Muscle layer of duodenum (tissue), 2 donors: ENCODE data around the gene VWA8.

Source experiments
- H3K27ac ChIP-seq: one replicate; pipeline ENCODE4 v1.7.0; 2013; ENCODE audit warnings: mild to moderate bottlenecking, low read length
- H3K27me3 ChIP-seq: one replicate; pipeline ENCODE4 v1.7.0; 2013; ENCODE audit warnings: low read depth, mild to moderate bottlenecking, control low read depth, low read length
- H3K36me3 ChIP-seq, 2 donors: one replicate each; pipeline ENCODE4 v1.7.0; 2013; ENCODE audit warnings: low read length in 2 of 2, control low read depth in 1 of 2, mild to moderate bottlenecking in 1 of 2; ENCODE audit not compliant: insufficient read depth in 2 of 2, control insufficient read depth in 1 of 2
- H3K4me1 ChIP-seq, 2 donors: one replicate each; pipeline ENCODE4 v1.7.0; 2013; ENCODE audit warnings: low read length in 2 of 2, mild to moderate bottlenecking in 2 of 2, control low read depth in 1 of 2, moderate library complexity in 1 of 2; ENCODE audit not compliant: insufficient read depth in 2 of 2, control insufficient read depth in 1 of 2
- H3K4me3 ChIP-seq, 2 donors: one replicate each; pipeline ENCODE4 v1.7.0; 2013; ENCODE audit warnings: low read length in 2 of 2, low read depth in 1 of 2, mild to moderate bottlenecking in 1 of 2
- H3K9me3 ChIP-seq, 2 donors: one replicate each; pipeline ENCODE4 v1.7.0; 2013; ENCODE audit warnings: low read length in 2 of 2, control low read depth in 1 of 2, mild to moderate bottlenecking in 1 of 2; ENCODE audit not compliant: control insufficient read depth in 1 of 2
- donor health status: healthy.

VWA8 gene

DNA sequence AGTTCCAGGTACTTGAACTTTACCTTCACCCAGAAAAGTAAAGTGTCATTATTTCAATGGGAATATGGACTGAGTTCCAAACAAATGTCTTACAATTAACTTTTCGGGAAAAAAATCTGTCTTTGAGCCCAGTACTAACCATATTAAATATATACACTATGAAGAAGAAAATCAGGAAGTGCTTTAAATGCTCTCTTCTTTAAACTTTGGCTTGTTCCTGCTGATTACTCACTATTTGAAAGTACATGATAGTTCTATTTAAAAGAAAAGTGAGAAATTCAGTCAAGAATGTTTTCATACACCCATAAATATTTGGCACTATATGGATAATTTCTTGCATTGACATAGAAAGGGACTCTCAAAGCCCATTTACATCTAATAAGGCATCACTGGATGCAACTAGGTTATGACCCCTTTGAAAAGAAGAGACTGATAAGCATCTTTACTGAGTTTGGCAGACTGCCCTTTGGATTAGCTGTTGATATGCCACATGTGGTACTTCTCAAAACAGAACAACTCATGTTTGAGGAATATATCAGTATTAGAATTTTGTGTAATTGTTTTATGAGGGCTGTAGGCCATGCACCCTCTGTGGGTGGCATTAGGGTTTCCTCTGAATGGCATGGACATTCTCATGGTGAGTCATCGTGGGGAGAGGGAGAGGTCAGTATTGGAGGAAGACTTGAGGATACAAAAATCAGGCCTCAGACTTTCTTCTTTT, 25.0 kb upstream of the VWA8 start:
- H3K36me3 ChIP-seq, result no peaks in the 10 kb centered on the region
- H3K9me3 ChIP-seq, result no peaks in the 10 kb centered on the region
- no peak overlapping the region for H3K4me3 ChIP-seq
- no peak overlapping the region for H3K27ac ChIP-seq
- H3K27me3 ChIP-seq, result no peaks in the 10 kb centered on the region
- no peaks in the 10 kb centered on the region for H3K4me1 ChIP-seq

- no peaks in the 10 kb centered on the region for H3K4me1 ChIP-seq
Observed at GRCh38 chr13:41981951-41982715, 21.2 kb upstream of the VWA8 start.

GRCh38 chr13:41978007-41978406, 17.1 kb upstream of the VWA8 start:
- H3K27me3 ChIP-seq, result no peaks in the 10 kb centered on the region
- no peaks in the 10 kb centered on the region for H3K36me3 ChIP-seq

More at GRCh38 chr13:41981951-41982715, 21.2 kb upstream of the VWA8 start:
- Histone ChIP-seq H3K9me3 (no peaks in the 10 kb centered on the region), H3K27ac (no peak overlapping the region), H3K27me3 (no peaks in the 10 kb centered on the region), H3K36me3 (no peaks in the 10 kb centered on the region), H3K4me3 (no peak overlapping the region)

GRCh38 chr13:41976476-41976875, 15.6 kb upstream of the VWA8 start:
- Histone ChIP-seq H3K27me3 (no peaks in the 10 kb centered on the region), H3K4me3 (no peak overlapping the region), H3K36me3 (no peaks in the 10 kb centered on the region), H3K27ac (no peak overlapping the region), H3K9me3 (no peaks in the 10 kb centered on the region), H3K4me1 (no peaks in the 10 kb centered on the region)

More at GRCh38 chr13:41978007-41978406, 17.1 kb upstream of the VWA8 start:
- no peak overlapping the region for H3K27ac ChIP-seq
- no peaks in the 10 kb centered on the region for H3K9me3 ChIP-seq
- H3K4me3 ChIP-seq, result no peak overlapping the region
- no peaks in the 10 kb centered on the region for H3K4me1 ChIP-seq

GRCh38 chr13:41974262-41974900, 13.5 kb upstream of the VWA8 start:
- no peaks in the 10 kb centered on the region for H3K27me3 ChIP-seq

GRCh38 chr13:41973247-41973741, 12.4 kb upstream of the VWA8 start:
- Histone ChIP-seq H3K27ac (no peak overlapping the region), H3K9me3 (no peaks in the 10 kb centered on the region), H3K4me1 (no peaks in the 10 kb centered on the region), H3K4me3 (no peak overlapping the region), H3K36me3 (no peaks in the 10 kb centered on the region), H3K27me3 (no peaks in the 10 kb centered on the region)

More at GRCh38 chr13:41974262-41974900, 13.5 kb upstream of the VWA8 start:
- Histone ChIP-seq H3K4me1 (no peaks in the 10 kb centered on the region), H3K36me3 (no peaks in the 10 kb centered on the region), H3K4me3 (no peak overlapping the region), H3K9me3 (no peaks in the 10 kb centered on the region), H3K27ac (no peak overlapping the region)

DNA sequence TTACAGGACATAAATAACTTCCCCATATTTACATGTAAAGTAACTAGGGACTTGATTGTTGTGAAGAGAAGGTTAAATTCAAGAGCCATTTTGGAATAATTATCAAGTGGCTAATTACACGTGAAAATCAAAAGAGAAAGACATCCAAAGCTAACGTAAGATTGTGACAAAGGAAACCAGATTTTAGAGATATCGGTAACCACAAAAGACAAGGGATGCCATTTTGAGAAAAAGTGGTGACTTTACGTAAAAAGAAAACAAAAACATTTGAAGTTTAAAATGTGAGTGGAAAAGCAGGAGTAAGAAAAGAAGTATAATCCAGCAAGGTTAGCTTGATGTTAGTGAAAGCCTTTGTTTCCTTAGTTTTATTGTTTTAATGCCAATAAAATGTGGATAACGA, 10.9 kb upstream of the VWA8 start:
- Histone ChIP-seq H3K27me3 (no peaks in the 10 kb centered on the region), H3K36me3 (no peaks in the 10 kb centered on the region), H3K4me3 (no peak overlapping the region), H3K27ac (no peak overlapping the region), H3K4me1 (no peaks in the 10 kb centered on the region), H3K9me3 (no peaks in the 10 kb centered on the region)

- H3K9me3 ChIP-seq, result no peaks in the 10 kb centered on the region
- H3K4me3 ChIP-seq, result no peak overlapping the region
- H3K4me1 ChIP-seq, result no peaks in the 10 kb centered on the region
- no peaks in the 10 kb centered on the region for H3K27me3 ChIP-seq
- no peak overlapping the region for H3K27ac ChIP-seq
- no peaks in the 10 kb centered on the region for H3K36me3 ChIP-seq
Observed at GRCh38 chr13:41970918-41971317, 10.0 kb upstream of the VWA8 start.

DNA sequence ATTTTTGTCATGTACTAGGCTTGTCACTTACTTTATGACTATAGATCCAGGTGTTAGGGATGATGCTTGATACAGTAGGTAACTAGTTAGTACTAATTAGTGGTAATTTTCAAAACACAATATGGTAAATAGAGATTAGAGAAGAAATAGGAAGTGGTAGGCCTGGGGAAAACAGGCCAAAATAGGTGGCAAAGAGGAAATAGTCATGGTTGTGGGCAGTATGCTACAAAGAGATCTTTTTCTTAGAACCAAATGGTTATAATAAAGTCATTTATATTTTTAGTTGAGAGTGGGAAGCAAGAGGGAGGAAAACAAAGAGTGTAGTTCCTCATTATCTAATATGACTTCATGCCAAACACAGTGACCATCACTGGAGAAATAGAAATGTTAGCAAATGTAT, 9.1 kb upstream of the VWA8 start:
- Histone ChIP-seq H3K36me3 (no peaks in the 10 kb centered on the region), H3K27ac (no peak overlapping the region), H3K9me3 (no peaks in the 10 kb centered on the region), H3K27me3 (no peaks in the 10 kb centered on the region), H3K4me3 (no peak overlapping the region), H3K4me1 (no peaks in the 10 kb centered on the region)

- H3K9me3 ChIP-seq, result no peaks in the 10 kb centered on the region
- no peaks in the 10 kb centered on the region for H3K36me3 ChIP-seq
- H3K27ac ChIP-seq, result no peak overlapping the region
- no peak overlapping the region for H3K4me3 ChIP-seq
- no peaks in the 10 kb centered on the region for H3K4me1 ChIP-seq
- H3K27me3 ChIP-seq, result no peaks in the 10 kb centered on the region
Observed at GRCh38 chr13:41969072-41969471, 8.2 kb upstream of the VWA8 start.

GRCh38 chr13:41966671-41967070, 5.8 kb upstream of the VWA8 start:
- Histone ChIP-seq H3K4me1 (peaks cover 0 to 3% of the 10 kb centered on the region in 2 donors), H3K27ac (no peak overlapping the region), H3K36me3 (no peaks in the 10 kb centered on the region), H3K27me3 (no peaks in the 10 kb centered on the region), H3K9me3 (no peaks in the 10 kb centered on the region), H3K4me3 (no peak overlapping the region)
